Effector memory CD4-positive, alpha-beta T cell (primary cell): ENCODE data around the gene NACC2.

Experiments used
- DNase-seq, 3 donors: peaks; one replicate each; pipeline ENCODE4 v3.0.0-alpha.2; 2020
- H3K27ac ChIP-seq: 2 replicates; pipeline ENCODE4 v1.7.0; 2013; ENCODE audit warnings: mild to moderate bottlenecking, low read length, moderate library complexity; ENCODE audit not compliant: insufficient read depth, poor library complexity, severe bottlenecking
- H3K27me3 ChIP-seq: replicated peaks from 2 replicates; pipeline ENCODE4 v1.7.0; 2013; ENCODE audit warnings: mild to moderate bottlenecking, low read length; ENCODE audit not compliant: insufficient read depth, control insufficient read depth, poor library complexity, severe bottlenecking
- H3K36me3 ChIP-seq: 2 replicates; pipeline ENCODE4 v1.7.0; 2013; ENCODE audit warnings: mild to moderate bottlenecking, low read length, moderate library complexity; ENCODE audit not compliant: control insufficient read depth, insufficient read depth
- H3K4me1 ChIP-seq: 2 replicates; pipeline ENCODE4 v1.7.0; 2013; ENCODE audit warnings: low read length, mild to moderate bottlenecking; ENCODE audit not compliant: control insufficient read depth, insufficient read depth, poor library complexity, severe bottlenecking
- H3K4me3 ChIP-seq: 2 replicates; pipeline ENCODE4 v1.7.0; 2013; ENCODE audit warnings: low read length, low read depth, mild to moderate bottlenecking; ENCODE audit not compliant: insufficient read depth, poor library complexity, severe bottlenecking
- H3K9me3 ChIP-seq: 2 replicates; pipeline ENCODE4 v1.7.0; 2013; ENCODE audit warnings: mild to moderate bottlenecking, low read length, moderate library complexity; ENCODE audit not compliant: control insufficient read depth

The NACC2 gene

GRCh38 chr9:136022731-136023409 is 72.2 kb downstream of the NACC2 start:
- H3K4me1 ChIP-seq, result no peaks in the 10 kb centered on the region
- no peak overlapping the region for H3K4me3 ChIP-seq
- H3K9me3 ChIP-seq, result no peaks in the 10 kb centered on the region
- no peak overlapping the region for H3K27ac ChIP-seq
- H3K36me3 ChIP-seq, result no peaks in the 10 kb centered on the region
- DNase-seq, result no peak
- H3K27me3 ChIP-seq, result no peaks in the 10 kb centered on the region

- no peak overlapping the region for H3K27ac ChIP-seq
- no peaks in the 10 kb centered on the region for H3K36me3 ChIP-seq
- no peaks in the 10 kb centered on the region for H3K4me1 ChIP-seq
- no peaks in the 10 kb centered on the region for H3K9me3 ChIP-seq
- H3K4me3 ChIP-seq, result no peak overlapping the region
- DNase-seq, result no peak
- H3K27me3 ChIP-seq, result no peaks in the 10 kb centered on the region
These were observed 73.0 kb downstream of the NACC2 start for GRCh38 chr9:136021872-136022681.

- no peaks in the 10 kb centered on the region for H3K4me1 ChIP-seq
These were observed 73.8 kb downstream of the NACC2 start for GRCh38 chr9:136021171-136021871.

GRCh38 chr9:136020671-136021070 is 74.4 kb downstream of the NACC2 start:
- no peak overlapping the region for H3K4me3 ChIP-seq
- H3K36me3 ChIP-seq, result no peaks in the 10 kb centered on the region
- H3K27ac ChIP-seq, result no peak overlapping the region
- no peaks in the 10 kb centered on the region for H3K9me3 ChIP-seq
- no peak for DNase-seq
- H3K4me1 ChIP-seq, result no peaks in the 10 kb centered on the region
- no peaks in the 10 kb centered on the region for H3K27me3 ChIP-seq

More at GRCh38 chr9:136021171-136021871, 73.8 kb downstream of the NACC2 start:
- H3K27ac ChIP-seq, result no peak overlapping the region
- no peak for DNase-seq
- no peak overlapping the region for H3K4me3 ChIP-seq
- H3K27me3 ChIP-seq, result no peaks in the 10 kb centered on the region
- H3K9me3 ChIP-seq, result no peaks in the 10 kb centered on the region
- H3K36me3 ChIP-seq, result no peaks in the 10 kb centered on the region

- no peaks in the 10 kb centered on the region for H3K4me1 ChIP-seq
- no peak for DNase-seq
- H3K27me3 ChIP-seq, result no peaks in the 10 kb centered on the region
- no peak overlapping the region for H3K27ac ChIP-seq
- H3K9me3 ChIP-seq, result no peaks in the 10 kb centered on the region
- H3K36me3 ChIP-seq, result no peaks in the 10 kb centered on the region
- H3K4me3 ChIP-seq, result no peak overlapping the region
These were observed 74.9 kb downstream of the NACC2 start for GRCh38 chr9:136020206-136020605.

- DNase-seq, result no peak
- Histone ChIP-seq H3K4me3 (no peak overlapping the region), H3K27me3 (no peaks in the 10 kb centered on the region), H3K4me1 (no peaks in the 10 kb centered on the region), H3K9me3 (no peaks in the 10 kb centered on the region), H3K36me3 (no peaks in the 10 kb centered on the region), H3K27ac (no peak overlapping the region)
These were observed 75.4 kb downstream of the NACC2 start for GRCh38 chr9:136019681-136020060.

GRCh38 chr9:136019041-136019680 is 75.9 kb downstream of the NACC2 start:
- H3K4me3 ChIP-seq, result no peak overlapping the region
- H3K36me3 ChIP-seq, result no peaks in the 10 kb centered on the region
- H3K9me3 ChIP-seq, result no peaks in the 10 kb centered on the region
- H3K4me1 ChIP-seq, result no peaks in the 10 kb centered on the region
- no peaks in the 10 kb centered on the region for H3K27me3 ChIP-seq
- H3K27ac ChIP-seq, result no peak overlapping the region
- DNase-seq, result no peak

GRCh38 chr9:136018257-136019031 is 76.6 kb downstream of the NACC2 start:
- no peak for DNase-seq
- H3K9me3 ChIP-seq, result no peaks in the 10 kb centered on the region
- H3K27ac ChIP-seq, result no peak overlapping the region
- H3K4me1 ChIP-seq, result no peaks in the 10 kb centered on the region
- no peak overlapping the region for H3K4me3 ChIP-seq
- H3K36me3 ChIP-seq, result no peaks in the 10 kb centered on the region
- no peaks in the 10 kb centered on the region for H3K27me3 ChIP-seq
